T-helper 1 cell treated with Interleukin-12 subunit alpha and Interleukin-12 subunit beta and Interleukin-4 antibody, amounts not matched to agents 30 ng/mL and 1 ng/mL, for 36 hours (primary cell): Measurements from ENCODE around the gene FUT9. TPM values are rescaled to one million over a fixed set of nuclear protein-coding genes. Genes with fewer than 3 reads are reported as not detected.

Experiments
- intact Hi-C: fragments of 100-400 bp; cut with micrococcal nuclease; formaldehyde crosslinking; loops from one replicate; pipeline ENCODE4 v1.15.1; 2024
- total RNA-seq: library from RNA; stranded (reverse); gene quantifications from 2 replicates; pipeline ENCODE4 v1.2.3, GENCODE V29; 2022

The FUT9 gene
- total RNA-seq, result not detected in 2 replicates

DNA sequence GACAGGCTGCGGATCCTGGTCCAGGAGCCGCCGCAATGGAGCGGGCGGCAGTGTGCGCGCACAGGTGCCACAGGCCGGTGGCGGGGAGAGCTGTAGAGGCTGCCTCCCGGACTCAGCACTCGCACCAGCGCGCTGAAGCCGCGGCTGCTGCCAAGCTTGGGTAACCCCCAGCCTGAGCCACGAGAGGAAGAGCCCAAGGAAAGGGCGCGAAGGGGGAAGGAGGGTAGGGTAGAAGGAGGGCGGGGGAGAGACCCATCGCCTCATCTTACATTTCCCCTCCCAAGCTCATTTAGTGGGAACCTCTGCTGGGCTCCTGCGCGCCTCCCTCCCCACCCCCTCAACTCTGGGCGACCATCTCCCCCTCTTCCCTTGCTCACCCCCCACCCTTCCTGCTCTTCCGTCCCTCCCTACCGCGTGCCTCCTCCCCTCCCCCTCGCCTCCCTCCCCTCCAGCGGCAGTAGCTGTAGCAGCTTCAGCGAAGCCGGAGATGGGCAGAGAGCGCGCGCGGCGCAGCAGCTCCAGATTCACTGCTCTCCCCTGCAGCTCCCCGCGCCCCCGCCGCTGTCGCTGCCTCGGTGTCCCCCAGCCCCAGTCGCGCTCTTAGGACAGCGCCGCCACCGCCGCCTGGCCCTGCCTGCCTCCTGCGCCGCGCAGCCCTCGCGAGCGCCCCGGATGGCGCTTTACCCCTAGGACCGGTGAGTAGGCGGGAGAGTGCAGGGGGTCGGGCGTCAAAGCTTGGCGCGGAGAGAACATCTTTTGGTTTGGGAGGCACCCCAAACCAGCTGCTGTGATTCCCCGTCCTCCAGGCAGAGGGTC, at the start of gene FUT9:
FUT9 (plus strand) TSS at position 457 of the 816 bp plus-strand sequence. CDS start 187,182 bp downstream, outside the sequence.
- intact Hi-C loops, result no loop called here

DNA sequence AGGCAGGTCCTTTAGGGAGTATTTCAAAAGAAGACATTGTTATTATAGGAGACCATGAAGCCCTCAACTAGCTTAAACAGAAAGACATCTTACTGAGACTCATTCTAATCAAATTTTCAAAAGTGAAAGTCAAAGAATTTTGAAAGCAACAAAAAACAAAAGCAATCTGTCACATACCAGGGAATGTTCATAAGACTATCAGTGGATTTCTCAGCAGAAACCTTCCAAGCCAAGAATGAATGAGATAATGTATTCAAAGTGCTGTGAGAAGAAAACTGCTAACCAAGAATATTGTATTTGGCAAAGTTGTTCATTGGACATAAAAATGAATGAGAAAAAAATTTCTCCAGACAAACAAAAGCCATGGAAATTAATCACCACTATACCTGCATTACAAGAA, 48.2 kb upstream of the FUT9 start:
- intact Hi-C loops, result no loop called here

DNA sequence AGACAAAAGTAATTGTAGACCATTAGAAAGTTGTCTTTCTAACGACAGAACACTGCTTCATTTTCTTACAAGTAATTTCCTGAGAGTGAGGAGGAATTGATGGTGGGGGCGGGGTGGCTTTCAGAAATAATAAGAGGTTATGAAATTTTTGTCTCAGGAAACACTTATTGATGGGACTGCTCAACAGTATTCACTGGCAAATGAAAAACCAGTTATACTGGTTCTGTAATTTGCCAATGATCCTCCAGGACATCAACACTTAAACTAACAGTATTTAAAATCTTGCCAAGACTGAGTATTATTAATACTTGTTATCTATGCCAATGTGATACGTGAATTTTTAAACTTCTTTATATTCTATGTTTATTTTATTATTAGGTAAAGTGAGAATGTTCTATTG, 41.8 kb upstream of the FUT9 start:
- intact Hi-C loops, result no loop called here

DNA sequence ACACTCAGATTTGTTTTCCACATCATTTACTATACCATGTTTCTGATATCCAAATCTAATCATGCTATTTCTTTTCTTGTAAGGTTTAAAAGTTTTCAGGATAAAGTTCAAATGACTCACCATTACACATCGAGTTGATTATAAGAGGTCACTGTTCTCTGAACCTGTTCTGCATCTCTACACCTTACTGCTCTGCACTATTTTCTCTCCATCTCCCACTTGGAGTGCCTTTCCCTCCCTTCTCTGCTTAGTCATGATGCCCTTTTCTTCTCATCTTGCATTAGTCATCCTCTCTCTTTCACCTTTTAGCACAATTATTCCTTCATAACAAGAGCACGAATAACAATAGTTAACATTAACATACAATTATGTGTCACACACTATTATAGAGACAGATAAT, 37.5 kb upstream of the FUT9 start:
- intact Hi-C loops, result no loop called here

DNA sequence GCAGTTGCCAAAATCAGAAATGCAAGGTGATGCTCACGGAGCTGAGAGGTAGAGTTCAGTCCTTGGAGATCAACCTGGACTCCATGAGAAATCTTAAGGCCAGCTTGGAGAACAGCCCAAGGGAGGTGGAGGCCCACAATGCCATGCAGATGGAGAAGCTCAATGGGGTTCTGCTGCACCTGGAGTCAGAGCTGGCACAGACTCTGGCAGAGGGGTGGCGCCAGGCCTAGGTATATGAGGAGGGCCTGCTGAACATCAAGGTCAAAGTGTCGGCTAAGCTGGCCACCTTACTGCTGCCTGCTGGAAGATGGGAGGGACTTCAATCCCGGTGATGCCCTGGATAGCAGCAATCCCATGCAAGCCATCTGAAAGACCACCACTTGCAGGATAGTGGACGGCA, 23.9 kb upstream of the FUT9 start:
- intact Hi-C loops, result no loop called here

DNA sequence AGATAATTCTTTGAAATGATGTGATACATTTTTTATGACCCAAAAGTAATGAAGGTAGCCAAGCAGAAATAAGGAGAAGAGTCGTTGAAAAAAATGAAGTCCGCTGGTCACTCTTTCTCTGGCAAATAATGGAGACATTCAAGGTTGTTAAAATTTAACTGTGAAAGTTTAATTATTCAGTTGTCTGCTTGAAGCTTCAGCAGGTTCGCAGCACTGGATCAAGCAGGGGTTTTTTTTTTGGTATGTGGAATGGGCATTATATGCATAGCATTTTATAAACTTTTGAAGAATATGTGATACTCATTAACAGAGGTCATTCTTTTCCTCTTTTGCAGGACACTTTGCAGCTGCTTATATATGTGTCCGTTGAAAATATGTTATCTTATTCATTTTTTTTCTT, 21.6 kb upstream of the FUT9 start:
- intact Hi-C loops, result no loop called here

DNA sequence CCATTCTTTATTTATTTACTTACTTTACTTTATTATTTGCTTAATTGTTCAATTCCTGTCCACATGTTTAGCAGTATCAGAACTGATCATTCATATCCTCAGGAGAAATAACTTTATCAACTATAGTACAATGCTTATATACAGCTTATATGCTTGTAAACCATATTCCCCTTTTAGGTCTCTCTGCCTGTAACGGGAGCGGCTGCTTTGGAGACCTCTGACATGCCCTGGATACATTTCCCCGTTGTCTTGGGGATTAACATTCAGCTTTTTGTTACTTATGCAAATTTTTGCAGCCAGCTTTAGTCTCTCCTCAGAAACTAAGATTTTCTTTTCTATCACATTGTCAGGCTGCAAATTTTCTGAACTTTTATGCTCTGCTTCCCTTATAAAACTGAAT, 17.6 kb upstream of the FUT9 start:
- intact Hi-C loops, result no loop called here

DNA sequence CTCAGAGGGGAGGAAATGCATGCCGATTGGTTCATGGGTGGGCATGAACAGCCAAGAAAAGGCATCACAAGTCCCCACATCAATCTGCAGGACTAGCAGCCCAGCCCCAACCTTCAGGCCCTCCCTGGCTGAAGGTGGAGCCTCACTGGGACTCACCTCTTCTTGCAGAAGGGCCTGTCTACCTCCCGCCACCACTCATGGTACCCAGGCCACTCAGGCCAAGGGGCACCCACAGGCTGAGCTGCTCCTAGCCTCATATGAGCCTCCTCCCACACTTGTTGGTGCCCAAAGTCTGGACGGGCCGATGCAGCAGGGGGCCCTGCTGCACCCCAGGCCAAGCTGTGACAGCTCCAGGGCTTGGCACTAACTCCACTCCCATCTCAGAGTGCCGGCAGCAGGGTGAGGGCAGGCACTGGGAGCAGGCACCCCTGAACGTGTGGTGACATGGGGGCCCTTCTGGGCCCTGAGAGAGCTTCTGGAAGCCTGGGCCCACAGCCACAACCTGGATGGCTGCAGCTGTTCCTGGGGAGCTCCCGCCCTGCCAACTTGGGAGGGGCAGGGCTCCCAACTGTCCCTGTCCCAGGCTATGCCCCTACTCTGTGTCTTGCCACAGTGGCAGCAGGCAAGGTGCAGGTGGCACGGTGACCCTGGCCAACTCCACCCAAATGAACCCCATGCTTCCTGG, 13.7 kb upstream of the FUT9 start:
- intact Hi-C loops, result no loop called here

DNA sequence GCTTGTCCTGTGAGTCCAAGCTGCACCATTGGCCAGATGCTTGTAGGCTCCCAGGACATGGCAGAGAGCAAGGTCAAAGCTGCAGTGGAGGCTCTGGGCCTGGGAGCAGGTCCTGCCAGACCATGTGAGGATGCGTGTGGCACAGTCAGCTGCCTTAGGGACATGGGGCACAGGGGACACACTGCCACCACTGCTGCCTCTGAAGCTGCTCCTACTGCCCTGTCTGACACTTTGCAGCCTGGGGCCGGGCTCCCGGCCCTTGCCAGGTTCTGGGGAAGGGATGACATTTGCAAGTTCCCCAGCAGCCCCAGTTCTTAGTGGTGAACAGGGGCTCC, 13.2 kb upstream of the FUT9 start:
- intact Hi-C loops, result no loop called here

DNA sequence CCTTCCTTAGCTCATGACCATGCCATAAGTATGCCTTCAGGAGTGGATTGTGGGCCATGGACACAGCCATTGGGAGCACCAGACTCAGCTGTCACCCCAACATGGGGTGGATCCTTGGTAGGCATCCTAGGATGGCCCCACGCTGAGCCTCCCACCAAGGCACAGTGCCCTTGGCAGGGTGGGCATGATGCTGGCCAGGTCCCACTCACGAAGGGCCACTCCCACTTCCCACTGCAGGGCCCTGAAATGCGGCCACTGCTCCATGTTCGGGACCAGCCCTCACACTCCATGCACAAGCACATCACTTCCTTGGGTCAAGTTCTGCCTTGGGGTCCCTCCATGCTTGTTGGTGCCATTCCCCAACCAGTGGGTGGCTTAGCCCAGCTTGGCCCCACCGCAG, 12.9 kb upstream of the FUT9 start:
- intact Hi-C loops, result no loop called here

DNA sequence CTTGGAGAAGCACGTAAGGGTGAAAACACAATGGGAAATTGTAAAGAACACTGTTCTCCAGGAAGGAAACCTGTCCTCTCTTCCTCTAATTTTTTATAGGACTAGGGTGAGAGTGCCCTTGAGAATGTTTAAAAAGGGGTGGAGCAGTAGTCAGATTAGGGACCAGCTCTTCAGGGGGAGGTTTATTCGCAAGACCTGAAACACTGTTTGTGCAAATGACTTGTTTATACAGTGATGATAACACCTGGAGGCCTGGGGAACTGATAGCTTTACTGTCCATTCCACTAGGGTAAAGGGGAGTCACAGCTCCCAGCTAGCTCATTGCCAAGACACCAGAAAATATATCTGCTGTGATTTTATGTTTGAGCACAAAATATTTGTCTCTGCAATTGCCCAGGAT, 8.1 kb upstream of the FUT9 start:
- intact Hi-C loops, result no loop called here

DNA sequence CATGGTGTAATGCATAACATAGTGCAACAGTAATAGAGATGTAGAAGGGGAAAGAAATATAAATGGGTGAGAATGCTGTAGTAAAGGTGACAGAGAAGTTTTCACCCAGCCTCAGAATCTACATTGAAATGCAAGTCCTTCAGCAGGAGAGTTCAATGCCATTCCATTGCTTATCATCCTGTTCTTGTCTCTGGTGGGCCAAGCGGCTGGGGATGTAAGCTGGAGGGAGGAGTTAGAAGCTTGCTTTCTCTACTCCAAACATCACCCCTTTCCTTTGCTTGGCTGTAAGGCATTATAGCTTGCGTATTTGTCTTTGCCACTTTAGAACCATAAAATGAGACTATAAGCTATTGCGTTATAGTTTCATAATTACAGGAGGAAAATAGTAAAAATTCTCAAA, 2.2 kb upstream of the FUT9 start:
- intact Hi-C loops, result no loop called here

DNA sequence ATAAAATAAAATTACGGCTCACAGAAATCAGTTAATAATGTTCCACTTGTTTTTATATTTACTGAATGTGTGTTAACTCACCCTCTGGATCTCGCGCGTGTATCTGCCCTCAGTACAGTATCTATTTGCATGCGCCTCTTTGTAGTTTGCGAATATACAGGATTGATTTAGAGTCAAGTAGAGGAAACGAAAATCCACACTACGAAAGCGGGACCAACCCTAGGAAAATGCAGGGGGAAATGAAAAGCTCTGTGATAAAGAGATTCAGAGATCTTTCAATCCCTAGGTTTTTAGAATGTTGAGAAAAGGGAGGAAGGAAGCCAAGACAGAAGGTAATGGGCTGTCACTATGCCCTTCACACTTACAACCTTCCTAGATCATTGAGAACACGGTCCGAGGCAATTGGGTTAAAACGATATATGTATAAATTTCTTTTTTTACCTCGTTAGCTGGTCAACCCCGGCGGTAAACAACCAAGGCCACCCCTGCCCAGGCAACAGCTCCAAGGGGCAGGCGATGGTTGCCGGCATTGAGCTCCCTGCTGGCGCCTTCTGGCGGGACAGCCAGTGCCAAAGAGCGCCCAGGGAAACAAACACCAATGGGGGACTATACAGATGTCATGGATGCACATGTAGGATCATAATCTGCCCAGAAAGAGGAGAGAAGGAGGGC, 792 bp upstream of the FUT9 start:
- intact Hi-C loops, result no loop called here

DNA sequence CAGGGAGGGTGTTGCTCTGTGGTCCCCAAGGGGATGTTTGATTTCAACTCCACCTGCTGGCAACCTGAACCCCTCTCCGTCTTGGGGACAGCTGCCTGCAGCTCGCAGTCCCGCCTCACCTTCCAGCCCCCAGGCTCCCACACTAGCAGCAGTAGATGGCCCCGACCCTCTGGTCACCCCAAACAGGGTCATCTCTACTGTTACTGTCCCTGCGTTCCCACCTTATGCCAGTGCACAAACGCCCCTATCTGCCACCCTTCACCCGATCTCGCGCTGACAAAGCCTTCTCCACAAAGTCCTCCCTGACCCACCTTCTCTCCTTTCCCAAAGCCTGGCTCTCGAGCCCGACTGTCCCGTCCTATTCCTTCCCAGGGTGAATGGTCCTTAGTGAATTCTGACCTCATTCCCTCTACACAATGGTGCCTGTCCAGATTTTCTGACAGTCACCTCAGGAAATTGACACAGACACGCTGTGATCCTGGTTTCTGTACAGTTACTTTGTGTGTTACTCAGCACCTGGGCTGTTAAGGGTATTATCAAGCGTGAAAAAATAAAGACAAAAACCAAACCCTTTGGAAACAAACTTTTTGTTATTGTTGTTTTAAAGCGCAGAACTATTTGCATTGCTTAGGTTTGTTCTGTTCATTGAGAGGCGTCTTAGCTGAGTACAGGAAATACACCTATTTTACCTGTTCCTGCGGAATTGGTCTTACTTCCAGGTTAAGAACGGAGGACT, 728 bp downstream of the FUT9 start:
- intact Hi-C loops, result no loop called here

DNA sequence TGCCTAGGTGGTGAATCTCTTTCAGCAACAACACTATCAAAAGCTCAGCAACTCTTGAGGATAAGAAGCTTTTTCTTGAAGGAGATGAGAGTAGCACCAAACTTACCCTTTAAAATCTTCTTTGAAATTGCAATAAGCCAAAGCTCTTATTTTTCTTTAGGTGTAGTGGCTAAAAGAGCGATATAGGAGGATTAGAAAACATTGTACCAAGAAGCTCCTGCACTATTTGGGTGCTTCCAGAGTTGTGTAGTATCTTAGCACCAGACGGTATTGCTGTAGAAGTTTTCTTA, 1.2 kb downstream of the FUT9 start:
- intact Hi-C loops, result no loop called here

DNA sequence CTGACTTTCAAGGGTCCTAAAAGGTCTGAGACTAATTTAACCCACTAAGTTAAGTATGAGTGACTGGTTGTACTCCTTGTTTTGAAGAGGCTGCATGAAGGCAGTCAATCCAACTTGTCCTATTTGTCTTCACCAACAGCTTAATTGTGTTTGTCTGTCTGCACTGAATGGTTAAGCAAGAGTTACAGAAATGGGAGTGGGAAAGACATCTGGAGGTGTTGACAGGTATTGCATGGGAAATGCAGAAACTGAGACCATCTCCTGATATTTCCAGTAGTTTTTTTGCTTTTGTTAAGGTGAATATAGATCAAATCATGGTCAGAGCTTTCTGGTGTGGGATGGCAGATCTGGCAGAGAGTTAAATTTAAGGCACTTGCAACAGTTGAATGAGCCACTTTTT, 6.5 kb downstream of the FUT9 start:
- intact Hi-C loops, result no loop called here

DNA sequence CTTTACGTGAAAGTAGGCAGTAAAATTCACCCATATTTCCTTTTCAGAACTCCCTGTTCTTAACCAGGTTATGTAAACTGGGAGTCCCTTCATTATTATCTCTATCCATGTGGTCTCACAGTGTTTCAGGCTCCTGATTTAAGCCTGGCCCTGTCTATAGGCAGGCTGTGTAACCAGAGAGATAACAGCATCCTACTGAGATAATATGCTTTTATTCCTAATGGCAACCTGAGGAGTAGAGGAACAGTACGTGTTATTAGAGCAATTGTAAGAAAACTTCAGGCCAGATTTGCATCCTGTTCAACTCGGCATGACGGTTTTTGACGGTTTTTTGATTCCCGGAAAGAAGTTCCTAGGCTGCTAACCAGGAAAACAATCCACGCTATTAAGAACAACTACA, 16.9 kb downstream of the FUT9 start:
- intact Hi-C loops, result no loop called here

DNA sequence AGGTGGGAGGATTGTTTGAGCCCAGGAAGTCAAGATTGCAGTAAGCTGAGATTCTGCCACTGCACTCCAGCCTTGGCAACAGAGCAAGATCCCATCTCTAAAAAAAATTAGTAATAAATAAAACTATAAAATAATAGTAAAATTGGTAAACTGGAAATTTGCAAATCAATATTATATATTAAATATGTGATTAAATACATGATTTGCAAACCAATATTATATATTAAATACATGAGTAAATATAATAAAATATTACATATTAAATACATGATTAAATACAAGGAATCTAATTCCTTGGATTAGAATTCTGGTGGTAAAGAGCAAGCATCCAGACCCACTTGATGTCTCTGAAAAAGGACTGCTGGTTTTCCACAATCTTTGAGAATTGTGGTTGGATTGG, 35.8 kb downstream of the FUT9 start:
- intact Hi-C loops, result no loop called here

DNA sequence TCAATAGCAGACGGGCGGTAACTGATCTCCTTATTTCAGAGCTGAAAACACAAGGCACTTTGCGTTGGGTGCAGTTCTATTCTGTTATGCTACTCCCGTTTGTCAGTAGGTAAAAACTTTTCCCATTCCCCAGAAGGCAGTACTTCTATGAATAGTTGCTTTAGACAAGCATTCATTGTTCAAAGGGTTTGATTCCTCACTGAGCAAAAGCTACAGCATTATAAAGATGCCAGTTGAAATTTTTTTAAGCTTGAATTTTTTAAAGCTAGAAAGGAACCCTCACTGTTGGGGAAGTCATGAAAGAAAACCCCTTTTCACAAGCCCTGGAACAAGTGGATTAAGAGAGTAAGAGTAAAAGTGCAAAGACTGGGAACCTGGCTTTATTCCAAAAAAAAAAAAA, 42.3 kb downstream of the FUT9 start:
- intact Hi-C loops, result no loop called here

DNA sequence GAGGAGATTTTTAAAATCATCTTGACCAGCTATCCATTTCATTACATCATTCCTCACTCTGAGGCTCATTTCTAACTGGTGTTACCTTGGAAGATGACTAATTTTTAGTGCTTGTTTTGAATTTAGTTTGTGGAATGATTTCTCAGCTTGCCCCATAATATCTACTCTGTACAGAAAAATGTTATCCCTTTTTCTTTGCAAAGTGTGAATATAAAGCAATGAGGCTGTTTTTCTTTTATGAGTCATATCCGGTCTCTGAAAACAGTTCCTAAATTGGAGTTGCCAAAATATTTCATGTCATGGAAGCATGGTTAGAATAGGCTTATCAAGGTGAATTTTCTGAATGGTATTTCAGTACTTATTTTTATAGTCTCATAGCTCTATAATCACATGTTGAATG, 43.8 kb downstream of the FUT9 start:
- intact Hi-C loops, result no loop called here

DNA sequence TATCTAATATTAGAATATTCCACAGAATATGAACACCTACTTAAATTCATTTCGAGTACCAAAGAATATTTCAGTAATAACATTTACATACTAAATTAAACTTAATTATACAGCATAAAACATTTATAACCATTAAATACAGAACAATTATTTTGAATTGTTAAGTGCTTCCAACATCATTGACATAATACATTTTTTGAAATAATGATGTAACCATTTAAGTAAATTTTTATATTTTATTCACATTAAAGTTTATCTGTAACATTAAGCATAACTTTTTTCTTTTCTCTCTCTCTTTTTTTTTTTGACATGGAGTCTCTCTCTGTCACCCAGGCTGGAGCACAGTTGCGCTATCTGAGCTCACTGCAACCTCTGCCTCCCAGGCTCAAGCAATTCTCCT, 44.5 kb downstream of the FUT9 start:
- intact Hi-C loops, result no loop called here

DNA sequence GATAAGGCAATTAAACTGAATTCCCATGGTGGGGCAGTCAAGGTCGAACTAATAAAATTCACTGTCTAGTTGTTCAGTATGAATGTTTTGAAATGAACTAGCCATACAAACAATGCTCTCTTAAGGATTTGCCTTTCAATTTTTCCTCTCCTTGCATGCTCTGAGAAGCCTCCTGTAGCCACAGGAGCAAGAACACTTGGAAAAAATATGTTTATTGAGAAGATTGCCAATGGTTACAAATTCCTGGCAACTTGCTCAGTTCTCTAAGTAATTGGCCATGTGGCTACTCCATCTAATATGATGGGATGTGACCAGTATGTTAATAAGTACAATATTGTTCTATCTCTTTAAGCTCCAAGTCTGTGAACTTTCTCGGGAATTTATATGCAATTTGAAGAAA, 49.4 kb downstream of the FUT9 start:
- intact Hi-C loops, result no loop called here
